HepG2 (cell line): ENCODE measurements around the gene DSG2. TPM values are rescaled to one million over a fixed set of nuclear protein-coding genes. Genes with fewer than 3 reads are reported as not detected.

Experiments
- GFI1 ChIP-seq: sonication (generic); formaldehyde crosslinking; IDR thresholded peaks from 2 replicates; pipeline ENCODE4 v1.5.0; 2020; ENCODE audit warnings: missing genetic modification reagents, mild to moderate bottlenecking, borderline replicate concordance
- HNF4A ChIP-seq: sonication (generic); formaldehyde crosslinking; IDR thresholded peaks from 2 replicates; pipeline ENCODE4 v1.4.0; 2020; ENCODE audit warnings: missing genetic modification reagents
- SRSF4 ChIP-seq: fragments of 200-400 bp; formaldehyde crosslinking; IDR thresholded peaks from one replicate; pipeline ENCODE4 v1.6.1; 2018; ENCODE audit warnings: mild to moderate bottlenecking, low read depth, low read length, moderate library complexity; ENCODE audit not compliant: poor library complexity, severe bottlenecking
- ZEB1 ChIP-seq: IDR thresholded peaks from 2 replicates; pipeline ENCODE4 v1.6.1; 2012; ENCODE audit warnings: mild to moderate bottlenecking, low read depth, inconsistent platforms; ENCODE audit not compliant: insufficient replicate concordance
- ZFP90 ChIP-seq: sonication (generic); formaldehyde crosslinking; IDR thresholded peaks from 2 replicates; pipeline ENCODE4 v1.8.0; 2022; ENCODE audit warnings: missing genetic modification reagents, mild to moderate bottlenecking, inconsistent platforms, borderline replicate concordance
- ZNF232 ChIP-seq: sonication (generic); formaldehyde crosslinking; IDR thresholded peaks from 2 replicates; pipeline ENCODE4 v1.4.0; 2020; ENCODE audit warnings: missing genetic modification reagents, borderline replicate concordance
- ZNF333 ChIP-seq: sonication (generic); formaldehyde crosslinking; IDR thresholded peaks from 2 replicates; pipeline ENCODE4 v1.4.0; 2020; ENCODE audit warnings: mild to moderate bottlenecking, missing genetic modification reagents, borderline replicate concordance
- ZNF354B ChIP-seq: sonication (generic); formaldehyde crosslinking; IDR thresholded peaks from 2 replicates; pipeline ENCODE4 v1.8.0; 2022; ENCODE audit warnings: mild to moderate bottlenecking, missing genetic modification reagents
- ZNF570 ChIP-seq: sonication (generic); formaldehyde crosslinking; IDR thresholded peaks from 2 replicates; pipeline ENCODE4 v1.4.0; 2020; ENCODE audit warnings: mild to moderate bottlenecking, missing genetic modification reagents, borderline replicate concordance
- ZNF598 ChIP-seq: sonication (generic); formaldehyde crosslinking; IDR thresholded peaks from 2 replicates; pipeline ENCODE4 v1.5.1; 2020; ENCODE audit warnings: mild to moderate bottlenecking, missing genetic modification reagents, borderline replicate concordance
- ZNF781 ChIP-seq: sonication (generic); formaldehyde crosslinking; IDR thresholded peaks from 2 replicates; pipeline ENCODE4 v1.5.1; 2020; ENCODE audit warnings: borderline replicate concordance, mild to moderate bottlenecking, missing genetic modification reagents; ENCODE audit errors: not compliant biosample characterization
- polyA plus RNA-seq, 8 experiments: library from polyadenylated mRNA; depleted of rRNA in 3 of 8; stranded (reverse) in 7 of 8; unstranded in 1 of 8; fragments of >200 nt; fragmentation: Illumina TruSeq in 4 of 8; extraction: Trizol in 4 of 8; gene quantifications; 2 replicates each; pipeline versions ENCODE4 v1.2.1 to v1.2.3, GENCODE V29; 2011 to 2016; ENCODE audit warnings: low read depth in 4 of 8, missing spikeins in 1 of 8, mixed read lengths in 1 of 8; ENCODE audit not compliant: insufficient read depth in 1 of 8
- total RNA-seq, 5 experiments: library from RNA; depleted of rRNA; stranded (reverse); fragments of >200 nt; fragmentation: Illumina TruSeq; extraction: Trizol; gene quantifications; 2 replicates each; pipeline ENCODE4 v1.2.3, GENCODE V29; 2016; ENCODE audit warnings: low read depth in 1 of 5
- TF ChIP-seq, protein P1 (sequence below), 2 experiments: sonication (generic) in 1 of 2; formaldehyde crosslinking in 1 of 2; IDR thresholded peaks; 2 replicates each; pipeline versions ENCODE4 v1.4.0 to v1.6.1; 2016 to 2020; ENCODE audit warnings: borderline replicate concordance in 1 of 2, low read depth in 1 of 2, mild to moderate bottlenecking in 1 of 2, missing genetic modification reagents in 1 of 2
- TF ChIP-seq, protein P2 (sequence below): sonication (generic); IDR thresholded peaks from 2 replicates; pipeline ENCODE4 v1.6.1; 2016; ENCODE audit warnings: low read depth, borderline replicate concordance
- TF ChIP-seq, protein P3 (sequence below): sonication (generic); formaldehyde crosslinking; IDR thresholded peaks from 2 replicates; pipeline ENCODE4 v1.5.0; 2020; ENCODE audit warnings: mild to moderate bottlenecking, missing genetic modification reagents, borderline replicate concordance

DSG2 gene
- total and polyA plus RNA-seq, 2 of the 13 experiments (the other 11 are each of a cell fraction or from before 2014, with no cell fraction given), result 23.3 to 66.7 TPM

DNA sequence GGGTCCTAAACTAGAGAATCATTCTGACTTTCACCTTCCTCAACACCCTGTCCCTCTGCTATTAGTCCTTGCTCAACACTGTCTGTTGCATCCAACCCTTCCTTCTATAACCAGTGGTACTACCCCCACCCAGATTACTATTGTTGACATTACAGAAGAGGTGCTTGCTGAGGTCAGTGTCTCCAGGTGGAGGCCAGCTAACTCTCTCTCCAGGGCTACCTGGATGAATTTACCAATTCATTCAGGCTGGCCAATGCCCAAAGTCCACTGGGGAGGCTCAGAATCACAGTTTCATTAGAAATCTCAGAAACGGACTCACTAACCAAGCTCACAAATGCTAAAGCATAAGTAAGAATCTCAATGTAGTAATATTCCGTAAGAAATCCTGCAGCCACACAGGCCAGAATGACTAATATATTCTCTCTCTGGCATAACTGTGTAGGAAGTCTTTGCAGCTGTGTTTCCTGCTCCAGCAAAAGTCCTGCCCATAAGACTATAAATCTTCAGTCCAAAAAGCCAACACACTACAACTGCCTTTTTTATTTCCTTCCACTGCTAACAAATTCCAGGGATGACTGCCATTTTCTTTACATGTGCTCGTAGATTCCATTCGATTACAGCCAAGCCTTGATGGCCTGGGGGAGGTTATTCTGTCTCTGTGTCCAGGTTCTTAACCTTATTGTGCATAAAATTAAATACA lies 83.7 kb downstream of the DSG2 start (continued):
- TF ChIP-seq, protein P1, sequence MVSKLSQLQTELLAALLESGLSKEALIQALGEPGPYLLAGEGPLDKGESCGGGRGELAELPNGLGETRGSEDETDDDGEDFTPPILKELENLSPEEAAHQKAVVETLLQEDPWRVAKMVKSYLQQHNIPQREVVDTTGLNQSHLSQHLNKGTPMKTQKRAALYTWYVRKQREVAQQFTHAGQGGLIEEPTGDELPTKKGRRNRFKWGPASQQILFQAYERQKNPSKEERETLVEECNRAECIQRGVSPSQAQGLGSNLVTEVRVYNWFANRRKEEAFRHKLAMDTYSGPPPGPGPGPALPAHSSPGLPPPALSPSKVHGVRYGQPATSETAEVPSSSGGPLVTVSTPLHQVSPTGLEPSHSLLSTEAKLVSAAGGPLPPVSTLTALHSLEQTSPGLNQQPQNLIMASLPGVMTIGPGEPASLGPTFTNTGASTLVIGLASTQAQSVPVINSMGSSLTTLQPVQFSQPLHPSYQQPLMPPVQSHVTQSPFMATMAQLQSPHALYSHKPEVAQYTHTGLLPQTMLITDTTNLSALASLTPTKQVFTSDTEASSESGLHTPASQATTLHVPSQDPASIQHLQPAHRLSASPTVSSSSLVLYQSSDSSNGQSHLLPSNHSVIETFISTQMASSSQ (IDR thresholded peaks at IDR 0.05; ENCODE audit: low read depth), result no peak
- TF ChIP-seq, protein P1 (CRISPR knock-in tag; IDR thresholded peaks at IDR 0.05; ENCODE audit: borderline replicate concordance), result no peak
- TF ChIP-seq ZNF570 (CRISPR knock-in tag), result no peak
- no peak for TF ChIP-seq ZFP90 (CRISPR knock-in tag)
- TF ChIP-seq ZNF598, result no peak
- TF ChIP-seq ZEB1, result peak; percentile 70
- TF ChIP-seq ZNF781 (CRISPR knock-in tag), result no peak
- no peak for TF ChIP-seq SRSF4
- TF ChIP-seq ZNF354B (CRISPR knock-in tag), result no peak
- TF ChIP-seq, protein P2, sequence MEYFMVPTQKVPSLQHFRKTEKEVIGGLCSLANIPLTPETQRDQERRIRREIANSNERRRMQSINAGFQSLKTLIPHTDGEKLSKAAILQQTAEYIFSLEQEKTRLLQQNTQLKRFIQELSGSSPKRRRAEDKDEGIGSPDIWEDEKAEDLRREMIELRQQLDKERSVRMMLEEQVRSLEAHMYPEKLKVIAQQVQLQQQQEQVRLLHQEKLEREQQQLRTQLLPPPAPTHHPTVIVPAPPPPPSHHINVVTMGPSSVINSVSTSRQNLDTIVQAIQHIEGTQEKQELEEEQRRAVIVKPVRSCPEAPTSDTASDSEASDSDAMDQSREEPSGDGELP, result no peak
- no peak for TF ChIP-seq ZNF333 (CRISPR knock-in tag)
- TF ChIP-seq, protein P3, sequence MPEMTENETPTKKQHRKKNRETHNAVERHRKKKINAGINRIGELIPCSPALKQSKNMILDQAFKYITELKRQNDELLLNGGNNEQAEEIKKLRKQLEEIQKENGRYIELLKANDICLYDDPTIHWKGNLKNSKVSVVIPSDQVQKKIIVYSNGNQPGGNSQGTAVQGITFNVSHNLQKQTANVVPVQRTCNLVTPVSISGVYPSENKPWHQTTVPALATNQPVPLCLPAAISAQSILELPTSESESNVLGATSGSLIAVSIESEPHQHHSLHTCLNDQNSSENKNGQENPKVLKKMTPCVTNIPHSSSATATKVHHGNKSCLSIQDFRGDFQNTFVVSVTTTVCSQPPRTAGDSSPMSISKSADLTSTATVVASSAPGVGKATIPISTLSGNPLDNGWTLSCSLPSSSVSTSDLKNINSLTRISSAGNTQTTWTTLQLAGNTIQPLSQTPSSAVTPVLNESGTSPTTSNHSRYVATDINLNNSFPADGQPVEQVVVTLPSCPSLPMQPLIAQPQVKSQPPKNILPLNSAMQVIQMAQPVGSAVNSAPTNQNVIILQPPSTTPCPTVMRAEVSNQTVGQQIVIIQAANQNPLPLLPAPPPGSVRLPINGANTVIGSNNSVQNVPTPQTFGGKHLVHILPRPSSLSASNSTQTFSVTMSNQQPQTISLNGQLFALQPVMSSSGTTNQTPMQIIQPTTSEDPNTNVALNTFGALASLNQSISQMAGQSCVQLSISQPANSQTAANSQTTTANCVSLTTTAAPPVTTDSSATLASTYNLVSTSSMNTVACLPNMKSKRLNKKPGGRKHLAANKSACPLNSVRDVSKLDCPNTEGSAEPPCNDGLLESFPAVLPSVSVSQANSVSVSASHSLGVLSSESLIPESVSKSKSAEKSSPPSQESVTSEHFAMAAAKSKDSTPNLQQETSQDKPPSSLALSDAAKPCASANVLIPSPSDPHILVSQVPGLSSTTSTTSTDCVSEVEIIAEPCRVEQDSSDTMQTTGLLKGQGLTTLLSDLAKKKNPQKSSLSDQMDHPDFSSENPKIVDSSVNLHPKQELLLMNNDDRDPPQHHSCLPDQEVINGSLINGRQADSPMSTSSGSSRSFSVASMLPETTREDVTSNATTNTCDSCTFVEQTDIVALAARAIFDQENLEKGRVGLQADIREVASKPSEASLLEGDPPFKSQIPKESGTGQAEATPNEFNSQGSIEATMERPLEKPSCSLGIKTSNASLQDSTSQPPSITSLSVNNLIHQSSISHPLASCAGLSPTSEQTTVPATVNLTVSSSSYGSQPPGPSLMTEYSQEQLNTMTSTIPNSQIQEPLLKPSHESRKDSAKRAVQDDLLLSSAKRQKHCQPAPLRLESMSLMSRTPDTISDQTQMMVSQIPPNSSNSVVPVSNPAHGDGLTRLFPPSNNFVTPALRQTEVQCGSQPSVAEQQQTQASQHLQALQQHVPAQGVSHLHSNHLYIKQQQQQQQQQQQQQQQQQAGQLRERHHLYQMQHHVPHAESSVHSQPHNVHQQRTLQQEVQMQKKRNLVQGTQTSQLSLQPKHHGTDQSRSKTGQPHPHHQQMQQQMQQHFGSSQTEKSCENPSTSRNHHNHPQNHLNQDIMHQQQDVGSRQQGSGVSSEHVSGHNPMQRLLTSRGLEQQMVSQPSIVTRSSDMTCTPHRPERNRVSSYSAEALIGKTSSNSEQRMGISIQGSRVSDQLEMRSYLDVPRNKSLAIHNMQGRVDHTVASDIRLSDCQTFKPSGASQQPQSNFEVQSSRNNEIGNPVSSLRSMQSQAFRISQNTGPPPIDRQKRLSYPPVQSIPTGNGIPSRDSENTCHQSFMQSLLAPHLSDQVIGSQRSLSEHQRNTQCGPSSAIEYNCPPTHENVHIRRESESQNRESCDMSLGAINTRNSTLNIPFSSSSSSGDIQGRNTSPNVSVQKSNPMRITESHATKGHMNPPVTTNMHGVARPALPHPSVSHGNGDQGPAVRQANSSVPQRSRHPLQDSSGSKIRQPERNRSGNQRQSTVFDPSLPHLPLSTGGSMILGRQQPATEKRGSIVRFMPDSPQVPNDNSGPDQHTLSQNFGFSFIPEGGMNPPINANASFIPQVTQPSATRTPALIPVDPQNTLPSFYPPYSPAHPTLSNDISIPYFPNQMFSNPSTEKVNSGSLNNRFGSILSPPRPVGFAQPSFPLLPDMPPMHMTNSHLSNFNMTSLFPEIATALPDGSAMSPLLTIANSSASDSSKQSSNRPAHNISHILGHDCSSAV (CRISPR knock-in tag), result no peak
- TF ChIP-seq HNF4A (CRISPR knock-in tag), result peak; percentile 45; the same call in 1 of the 2 replicates
- peak; percentile 89 for TF ChIP-seq GFI1
- no peak for TF ChIP-seq ZNF232
